ENCODE measurements around the gene ZNF667.

The ZNF667 gene

GRCh38 chr19:56441206-56441792 lies 35.8 kb downstream of the ZNF667 start:
- Histone ChIP-seq H3K27ac (ENCODE audit: low read depth, low read length) (no peak overlapping the region), H3K4me3 (ENCODE audit: low read length) (no peak overlapping the region), H3K9me3 (ENCODE audit: control insufficient read depth, insufficient read depth, low read length) (peaks cover 35% of the 10 kb centered on the region), H4K20me1 (ENCODE audit: control insufficient read depth, insufficient read depth, low read depth, low read length) (no peaks in the 10 kb centered on the region), H3K27me3 (ENCODE audit: control insufficient read depth, low read length) (no peaks in the 10 kb centered on the region), H3K36me3 (ENCODE audit: control insufficient read depth, low read length) (no peaks in the 10 kb centered on the region), H3K79me2 (ENCODE audit: control insufficient read depth, low read length) (no peaks in the 10 kb centered on the region), H3K4me2 (ENCODE audit: low read length) (no peak overlapping the region), H3K9me2 (replicated peaks; ENCODE audit: control insufficient read depth, low read length) (no peaks in the 10 kb centered on the region), H3F3A (ENCODE audit: control insufficient read depth, insufficient read depth) (no peaks in the 10 kb centered on the region), H3K4me1 (ENCODE audit: control insufficient read depth, low read length) (no peaks in the 10 kb centered on the region)
- TF ChIP-seq EZH2phosphoT487 (IDR thresholded peaks at IDR 0.05; ENCODE audit: borderline replicate concordance, low read length) (no peak), CTCF (IDR thresholded peaks at IDR 0.05; ENCODE audit: low read depth, low read length, poor library complexity, severe bottlenecking) (no peak)

GRCh38 chr19:56423985-56424353 lies 53.2 kb downstream of the ZNF667 start:
- Histone ChIP-seq H3F3A (ENCODE audit: control insufficient read depth, insufficient read depth) (no peaks in the 10 kb centered on the region), H3K27ac (ENCODE audit: low read depth, low read length) (no peak overlapping the region), H4K20me1 (ENCODE audit: control insufficient read depth, insufficient read depth, low read depth, low read length) (no peaks in the 10 kb centered on the region), H3K36me3 (ENCODE audit: control insufficient read depth, low read length) (no peaks in the 10 kb centered on the region), H3K4me3 (ENCODE audit: low read length) (no peak overlapping the region), H3K79me2 (ENCODE audit: control insufficient read depth, low read length) (no peaks in the 10 kb centered on the region), H3K27me3 (ENCODE audit: control insufficient read depth, low read length) (no peaks in the 10 kb centered on the region), H3K9me2 (replicated peaks; ENCODE audit: control insufficient read depth, low read length) (no peaks in the 10 kb centered on the region), H3K9me3 (ENCODE audit: control insufficient read depth, insufficient read depth, low read length) (peaks cover 47% of the 10 kb centered on the region), H3K4me2 (ENCODE audit: low read length) (no peak overlapping the region), H3K4me1 (ENCODE audit: control insufficient read depth, low read length) (no peaks in the 10 kb centered on the region)
- no peak for TF ChIP-seq CTCF (IDR thresholded peaks at IDR 0.05; ENCODE audit: low read depth, low read length, poor library complexity, severe bottlenecking)
- TF ChIP-seq EZH2phosphoT487 (IDR thresholded peaks at IDR 0.05; ENCODE audit: borderline replicate concordance, low read length), result no peak

- TF ChIP-seq CTCF (IDR thresholded peaks at IDR 0.05; ENCODE audit: low read depth, low read length, poor library complexity, severe bottlenecking) (no peak), EZH2phosphoT487 (IDR thresholded peaks at IDR 0.05; ENCODE audit: borderline replicate concordance, low read length) (no peak)
- Histone ChIP-seq H3K4me2 (ENCODE audit: low read length) (no peak overlapping the region), H3K4me3 (ENCODE audit: low read length) (no peak overlapping the region), H3K27me3 (ENCODE audit: control insufficient read depth, low read length) (no peaks in the 10 kb centered on the region), H3K27ac (ENCODE audit: low read depth, low read length) (no peak overlapping the region), H3F3A (ENCODE audit: control insufficient read depth, insufficient read depth) (no peaks in the 10 kb centered on the region), H4K20me1 (ENCODE audit: control insufficient read depth, insufficient read depth, low read depth, low read length) (no peaks in the 10 kb centered on the region), H3K9me3 (ENCODE audit: control insufficient read depth, insufficient read depth, low read length) (peaks cover 52% of the 10 kb centered on the region), H3K9me2 (replicated peaks; ENCODE audit: control insufficient read depth, low read length) (no peaks in the 10 kb centered on the region), H3K36me3 (ENCODE audit: control insufficient read depth, low read length) (no peaks in the 10 kb centered on the region), H3K79me2 (ENCODE audit: control insufficient read depth, low read length) (no peaks in the 10 kb centered on the region), H3K4me1 (ENCODE audit: control insufficient read depth, low read length) (no peaks in the 10 kb centered on the region)
Measured at GRCh38 chr19:56423276-56423984, 53.7 kb downstream of the ZNF667 start.

Data from DOHH2 (cell line).